HG03342 (cell line): ENCODE data around the gene SMYD3.
"Not testable (repeated sequence)": the region's sequence is repeated elsewhere in the genome, so short reads cannot be mapped to it uniquely, and the experiment has no call there.

Experiments used
- ATAC-seq: cut with Tn5 transposase; IDR thresholded peaks from one replicate; pipeline ENCODE4 v1.9.1; 2021; ENCODE audit warnings: mild to moderate bottlenecking, moderate library complexity; ENCODE audit not compliant: unreplicated experiment

SMYD3 gene

GRCh38 chr1:246081138-246081702, 425.9 kb downstream of the SMYD3 start:
- ATAC-seq, result no peak

DNA sequence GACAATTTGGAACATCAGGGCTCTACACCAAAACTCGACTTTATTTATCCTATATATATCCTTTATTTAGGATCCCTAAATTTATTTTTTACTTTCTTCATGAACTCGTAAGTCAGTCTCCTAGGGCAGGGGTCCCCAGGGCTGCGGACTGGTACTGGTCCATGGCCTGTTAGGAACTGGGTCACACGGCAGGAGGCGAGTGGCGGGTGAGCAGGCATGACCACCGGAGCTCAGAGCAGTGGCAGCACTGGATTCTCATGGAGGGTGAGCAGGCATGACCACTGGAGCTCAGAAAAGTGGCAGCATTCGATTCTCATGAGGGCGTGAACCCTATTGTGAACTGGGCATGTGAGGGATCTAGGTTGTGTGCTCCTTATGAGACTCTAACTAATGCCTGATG, 427.0 kb downstream of the SMYD3 start:
- ATAC-seq, result no peak

GRCh38 chr1:246078888-246079252, 428.2 kb downstream of the SMYD3 start:
- ATAC-seq, result no peak

GRCh38 chr1:246078126-246078887, 428.8 kb downstream of the SMYD3 start:
- no peak for ATAC-seq

DNA sequence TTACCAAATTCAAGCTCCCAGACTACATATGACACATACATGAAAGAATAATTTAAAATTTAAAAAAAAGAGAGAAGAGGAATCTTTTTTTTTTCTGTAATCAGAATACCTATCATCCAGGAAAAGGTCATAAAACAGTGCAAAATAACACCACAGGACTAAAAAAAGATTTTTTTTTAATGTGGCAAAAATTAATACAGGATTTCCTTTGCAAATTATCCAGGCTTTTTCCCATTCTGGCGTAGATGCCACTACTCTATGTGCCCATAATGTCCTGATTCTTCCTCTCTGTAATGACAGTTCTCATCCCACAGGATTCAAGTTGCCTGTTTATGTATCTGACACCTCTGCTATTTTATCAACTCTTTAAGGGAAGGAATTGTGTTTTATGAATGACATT, 429.6 kb downstream of the SMYD3 start:
- ATAC-seq, result no peak

DNA sequence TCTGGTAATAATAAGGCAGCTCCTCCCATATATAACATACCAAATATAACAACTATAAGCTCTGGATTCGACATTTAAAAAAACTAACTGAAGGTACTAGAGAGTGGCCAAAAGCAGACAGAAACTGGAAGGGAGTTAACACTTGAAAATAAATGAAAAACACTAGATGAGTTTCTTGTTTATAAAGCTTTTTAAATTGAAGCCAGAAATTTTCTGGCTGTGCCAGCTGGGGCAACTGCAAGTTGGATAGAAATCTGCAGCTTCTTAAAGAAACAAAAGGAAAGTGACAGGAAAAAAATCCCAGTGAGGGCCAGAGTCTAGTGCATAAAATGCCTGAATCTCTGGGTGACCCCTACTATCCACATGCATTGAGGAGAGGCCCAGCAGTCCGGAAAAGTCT, 432.7 kb downstream of the SMYD3 start:
- no peak for ATAC-seq

GRCh38 chr1:246072456-246072955, 434.6 kb downstream of the SMYD3 start:
- no peak for ATAC-seq

GRCh38 chr1:246071981-246072380, 435.1 kb downstream of the SMYD3 start:
- ATAC-seq, result not testable (repeated sequence)

DNA sequence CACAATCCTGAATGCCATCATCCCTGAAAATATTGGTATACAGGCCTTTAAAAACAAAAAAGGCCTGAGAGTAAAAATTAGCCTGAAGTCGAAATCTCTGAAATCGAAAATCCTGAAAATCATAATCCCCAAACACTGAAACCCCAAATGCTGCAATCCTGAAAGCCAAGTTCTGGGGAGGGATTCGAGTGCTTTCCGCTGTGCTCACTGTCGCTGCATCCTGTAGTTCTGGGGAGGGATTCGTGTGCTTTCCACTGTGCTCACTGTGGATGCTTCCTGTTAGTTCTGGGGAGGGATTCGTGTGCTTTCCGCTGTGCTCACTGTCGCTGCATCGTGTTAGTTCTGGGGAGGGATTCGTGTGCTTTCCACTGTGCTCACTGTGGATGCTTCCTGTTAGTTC, 435.5 kb downstream of the SMYD3 start:
- ATAC-seq, result not testable (repeated sequence)

DNA sequence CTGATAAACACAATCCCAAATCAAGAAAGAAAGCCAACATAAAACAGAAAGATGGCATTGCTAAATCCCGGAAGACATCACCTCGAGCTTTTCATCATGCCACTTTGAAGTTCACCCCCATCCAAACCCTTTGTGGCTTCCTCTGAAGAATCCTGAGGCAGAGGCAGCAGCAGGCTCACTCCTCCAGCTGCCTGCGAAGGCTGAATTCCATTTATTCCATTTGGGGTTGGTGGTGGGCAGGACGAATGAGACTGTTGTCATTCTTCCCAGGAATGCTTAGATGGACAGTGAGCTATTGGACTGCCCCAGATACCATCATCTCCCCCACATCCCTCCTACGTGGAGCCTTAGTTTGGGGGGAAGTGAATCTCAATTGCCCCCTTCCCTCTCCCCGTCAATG, 437.5 kb downstream of the SMYD3 start:
- no peak for ATAC-seq

- ATAC-seq, result no peak
These were observed 438.2 kb downstream of the SMYD3 start for GRCh38 chr1:246068619-246069509.

- no peak for ATAC-seq
These were observed 438.9 kb downstream of the SMYD3 start for GRCh38 chr1:246068217-246068512.

GRCh38 chr1:246067432-246068216, 439.5 kb downstream of the SMYD3 start:
- no peak for ATAC-seq

DNA sequence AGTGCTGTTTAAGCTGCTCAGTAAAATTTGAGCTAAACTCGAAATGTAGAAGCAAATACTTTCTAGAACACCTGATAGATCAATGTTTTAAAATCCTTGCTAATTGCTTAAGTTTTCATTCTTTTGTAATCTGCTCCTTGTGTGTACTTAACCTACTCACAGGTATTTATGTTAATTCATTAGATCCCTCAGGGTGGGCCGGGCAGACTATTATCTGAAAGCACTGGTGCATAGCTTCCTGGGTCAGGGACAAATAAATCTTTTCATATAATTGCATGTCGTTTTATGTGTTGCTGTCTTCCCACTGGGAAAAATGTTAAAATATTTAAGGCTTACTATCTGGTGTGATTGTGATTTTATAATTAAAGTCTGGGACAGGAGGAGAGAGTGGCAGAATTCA, 440.5 kb downstream of the SMYD3 start:
- ATAC-seq, result no peak

- ATAC-seq, result no peak
These were observed 441.5 kb downstream of the SMYD3 start for GRCh38 chr1:246065592-246065991.

GRCh38 chr1:246064891-246065290, 442.2 kb downstream of the SMYD3 start:
- ATAC-seq, result no peak

- ATAC-seq, result no peak
These were observed 444.0 kb downstream of the SMYD3 start for GRCh38 chr1:246063013-246063616.

DNA sequence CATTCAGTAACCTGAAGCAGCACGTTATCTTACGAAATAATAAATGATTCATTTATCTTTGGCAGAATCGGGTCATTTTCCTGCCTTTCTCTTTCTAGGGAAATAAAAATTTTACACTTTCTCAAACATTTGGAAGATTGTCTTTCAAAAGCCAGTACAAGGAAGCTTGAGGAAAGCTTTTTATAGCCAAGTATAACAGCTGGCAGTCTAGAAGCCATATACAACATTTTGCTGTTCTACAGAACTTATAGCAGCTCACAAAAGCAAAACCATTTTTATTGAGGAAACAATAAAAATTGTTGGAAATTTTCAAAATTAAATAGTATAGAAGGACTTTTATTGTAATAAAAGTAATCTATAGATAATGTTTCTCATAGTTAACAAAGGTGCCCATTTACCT, 448.6 kb downstream of the SMYD3 start:
- no peak for ATAC-seq

GRCh38 chr1:246052603-246053002, 454.5 kb downstream of the SMYD3 start:
- ATAC-seq, result no peak

DNA sequence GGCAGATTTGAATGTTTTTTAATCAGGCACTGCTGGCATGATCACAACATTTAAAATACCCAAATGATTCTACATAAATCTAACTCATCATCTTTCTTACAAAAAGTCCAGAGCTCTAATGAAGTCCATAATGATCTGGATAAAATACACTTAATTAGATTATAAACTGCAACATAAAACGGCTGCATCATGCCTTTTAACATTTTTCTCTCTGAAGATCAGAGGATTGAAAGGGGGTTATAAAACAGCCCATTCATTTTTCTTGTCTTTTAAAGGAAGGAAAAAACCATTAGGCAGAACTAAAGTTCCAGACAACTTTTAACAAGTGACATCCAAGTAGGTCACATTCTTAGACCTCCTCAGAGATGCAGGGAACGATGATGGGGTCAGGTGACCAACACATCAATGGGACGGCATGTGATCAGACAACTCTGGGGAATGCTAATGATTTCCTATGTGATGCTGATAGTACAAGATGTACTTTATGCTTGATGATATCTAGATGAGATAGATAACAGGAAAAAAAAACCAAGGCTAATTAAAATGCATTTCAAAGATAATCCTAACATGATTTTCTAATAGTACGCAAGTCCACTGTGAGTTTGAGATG, 455.1 kb downstream of the SMYD3 start:
- no peak for ATAC-seq
